ENCODE measurements around the gene CASP8.

GRCh38 chr2:201260302-201260800 lies at the start of gene CASP8:
- no peak for TF ChIP-seq CTCF (IDR thresholded peaks at IDR 0.05)
- TF ChIP-seq POLR2A (IDR thresholded peaks at IDR 0.05), result no peak
